LHCN-M2 (cell line): ENCODE results near the gene MDFI. TPM values are rescaled to one million over a fixed set of nuclear protein-coding genes. Genes with fewer than 3 reads are reported as not detected.

Experiments
- DNase-seq: peaks from one replicate; pipeline ENCODE4 v3.0.0-alpha.2; 2012; ENCODE audit warnings: low read depth
- total RNA-seq: library from RNA; depleted of rRNA; stranded (reverse); fragments of >200 nt; gene quantifications from 2 replicates; pipeline ENCODE4 v1.2.3, GENCODE V29; 2014

MDFI gene
- total RNA-seq, 1 experiment from 2014 or later, result 0.23 TPM

GRCh38 chr6:41687501-41688175 is 49.4 kb downstream of the MDFI start:
- DNase-seq, result no peak

GRCh38 chr6:41688256-41688965 is 50.1 kb downstream of the MDFI start:
- DNase-seq, result no peak

DNA sequence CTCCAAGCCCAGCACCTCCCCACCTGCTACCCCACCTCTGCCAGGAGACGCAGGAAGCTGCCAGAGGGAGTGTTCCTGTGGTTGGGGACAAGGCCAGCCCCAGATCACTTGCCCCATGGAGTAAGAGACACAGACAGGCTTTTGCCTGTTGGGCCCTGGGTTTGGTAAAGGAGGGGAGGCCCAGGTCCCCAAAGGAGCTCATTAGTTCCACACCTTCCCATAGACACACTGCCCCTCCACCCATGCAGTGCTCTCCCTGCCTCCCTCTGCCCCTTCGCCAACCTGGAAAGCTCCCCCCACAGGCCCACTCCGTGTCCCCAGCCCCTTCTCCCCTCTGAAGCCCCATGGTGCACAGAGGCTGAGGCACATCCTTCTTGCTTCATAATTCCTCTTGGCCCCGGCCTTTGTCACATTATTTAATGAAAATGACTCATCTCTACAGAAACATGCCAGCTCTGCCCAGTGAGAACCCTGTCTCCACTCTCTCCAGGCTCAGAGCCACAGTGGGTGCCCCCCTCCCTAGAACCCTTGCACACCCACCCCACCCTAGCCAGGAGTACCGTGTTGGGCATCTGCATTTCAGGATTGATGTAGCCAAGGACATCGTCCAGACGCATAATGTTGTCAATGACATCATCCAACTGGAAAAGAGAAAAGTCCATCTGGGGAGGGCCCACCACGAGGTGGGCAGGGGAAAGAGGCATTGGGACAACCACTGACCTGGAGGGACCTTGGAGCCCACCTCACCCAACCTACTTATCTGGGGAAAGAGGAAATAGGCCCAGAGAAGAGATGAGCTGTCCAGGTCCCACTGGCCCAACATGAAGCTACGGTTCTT is 51.1 kb downstream of the MDFI start:
- DNase-seq, result peak; percentile 20

DNA sequence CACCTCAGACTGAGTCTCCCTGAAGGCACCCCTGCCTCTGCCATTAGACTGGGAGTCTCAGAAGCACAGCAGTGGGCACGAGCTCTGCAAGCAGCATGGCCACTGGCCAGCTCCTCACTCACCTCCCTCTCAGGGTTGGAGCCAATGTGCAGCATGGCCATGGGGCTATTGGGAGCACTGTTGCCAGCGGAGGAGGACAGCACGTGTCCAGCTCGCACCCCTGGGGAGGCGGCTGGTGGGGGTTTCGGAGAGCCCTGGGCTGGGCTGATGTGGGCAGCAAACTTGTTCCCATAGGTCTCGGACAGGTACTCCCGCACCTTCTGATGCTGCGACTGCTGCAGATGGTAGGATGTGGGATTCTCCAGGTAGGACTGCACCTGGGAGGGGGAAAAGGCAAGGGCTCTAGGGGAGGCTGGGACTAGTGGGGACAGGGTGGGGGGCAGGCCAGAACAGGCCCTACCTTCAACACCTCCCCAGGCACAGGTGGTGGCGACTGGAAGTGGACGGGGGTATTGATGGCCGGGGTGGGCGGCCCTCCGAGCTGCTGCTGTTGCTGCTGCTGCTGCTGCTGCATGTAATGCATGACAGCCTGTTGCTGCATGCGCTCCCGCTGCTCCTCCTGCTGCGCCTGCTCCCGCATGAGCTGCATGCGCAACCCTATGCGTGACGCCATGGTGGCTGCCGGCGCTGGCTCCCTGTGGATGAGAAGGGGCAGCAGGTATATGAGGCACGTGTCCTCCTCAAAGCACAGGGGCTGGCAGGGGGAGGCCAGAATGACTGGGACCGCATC is 52.5 kb downstream of the MDFI start:
- DNase-seq, result no peak

DNA sequence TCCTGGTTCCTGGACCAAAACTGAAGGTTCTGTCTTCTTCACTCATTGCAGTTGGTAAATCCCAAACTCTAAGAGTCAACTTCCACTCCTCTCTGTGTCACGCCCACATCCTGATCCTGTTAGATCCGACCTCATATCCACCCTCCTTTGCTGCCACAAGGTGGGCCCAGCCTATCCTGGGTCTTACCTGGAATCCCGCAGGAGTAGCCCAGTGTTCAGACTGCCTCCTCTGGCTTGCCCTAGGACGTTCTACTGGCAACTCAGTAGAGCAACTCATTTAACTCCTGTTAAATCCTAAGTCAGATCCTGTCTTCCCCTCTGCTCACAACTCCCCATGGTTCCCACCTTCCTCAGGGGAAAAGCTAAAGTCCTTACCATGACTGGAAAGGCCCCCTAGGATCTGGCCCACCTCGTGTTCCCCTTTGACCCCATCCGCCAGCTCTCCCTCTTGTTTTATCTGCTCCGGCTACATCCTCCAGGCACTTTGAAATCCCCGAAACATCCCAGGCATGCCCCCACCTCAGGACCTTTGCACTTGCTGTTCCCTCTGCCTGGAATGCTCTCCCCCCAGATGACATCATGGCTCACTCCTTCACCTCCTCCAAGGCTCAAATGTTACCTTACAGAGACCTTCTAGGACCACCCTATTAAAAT is 53.3 kb downstream of the MDFI start:
- no peak for DNase-seq

DNA sequence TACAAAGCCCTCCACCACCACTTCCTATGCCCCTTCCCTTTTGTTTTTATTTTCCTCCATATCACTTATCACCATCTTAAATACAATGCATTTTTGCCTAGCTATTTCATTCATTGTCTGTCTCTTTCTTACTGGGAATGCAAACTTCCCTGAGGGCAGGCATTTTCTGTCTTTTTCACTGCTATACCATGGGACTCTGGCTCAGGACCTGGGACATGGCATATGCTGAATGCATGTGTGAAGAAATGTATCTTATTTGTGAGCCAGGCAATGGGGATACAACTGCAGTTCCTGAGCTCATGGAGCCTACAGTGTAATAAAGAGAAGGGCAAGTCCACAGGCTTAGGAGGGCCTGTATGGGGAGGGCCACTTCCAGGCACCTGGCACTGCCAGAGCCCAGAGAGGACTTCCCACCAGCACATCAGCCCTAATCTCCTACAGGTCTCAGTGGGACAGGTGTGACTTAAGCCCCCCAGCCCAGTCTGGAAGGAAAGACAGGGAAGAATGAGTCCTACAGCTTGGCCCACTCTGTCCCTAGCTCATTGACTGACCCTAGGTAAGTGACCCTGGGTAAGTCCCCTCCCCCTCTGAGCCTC is 53.9 kb downstream of the MDFI start:
- DNase-seq, result no peak

DNA sequence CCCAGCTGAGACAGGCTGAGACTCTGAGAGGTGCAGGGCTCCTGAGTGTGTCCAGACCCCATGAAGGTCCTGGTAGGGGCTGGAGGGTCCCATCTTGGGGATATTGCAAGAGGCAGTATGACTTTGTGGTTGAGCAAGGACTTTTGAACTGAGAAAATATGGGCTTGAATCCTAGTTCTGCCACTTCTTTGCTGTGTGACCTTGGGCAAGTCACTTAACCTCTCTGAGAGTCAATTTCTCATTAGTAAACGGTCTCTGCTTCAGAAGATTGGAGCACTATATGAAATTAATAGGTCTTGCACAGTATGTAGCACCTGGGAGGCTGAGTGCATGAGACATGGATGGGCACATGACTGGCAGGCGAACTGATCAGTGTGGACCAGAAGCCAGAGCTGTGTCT is 54.5 kb downstream of the MDFI start:
- DNase-seq, result no peak

DNA sequence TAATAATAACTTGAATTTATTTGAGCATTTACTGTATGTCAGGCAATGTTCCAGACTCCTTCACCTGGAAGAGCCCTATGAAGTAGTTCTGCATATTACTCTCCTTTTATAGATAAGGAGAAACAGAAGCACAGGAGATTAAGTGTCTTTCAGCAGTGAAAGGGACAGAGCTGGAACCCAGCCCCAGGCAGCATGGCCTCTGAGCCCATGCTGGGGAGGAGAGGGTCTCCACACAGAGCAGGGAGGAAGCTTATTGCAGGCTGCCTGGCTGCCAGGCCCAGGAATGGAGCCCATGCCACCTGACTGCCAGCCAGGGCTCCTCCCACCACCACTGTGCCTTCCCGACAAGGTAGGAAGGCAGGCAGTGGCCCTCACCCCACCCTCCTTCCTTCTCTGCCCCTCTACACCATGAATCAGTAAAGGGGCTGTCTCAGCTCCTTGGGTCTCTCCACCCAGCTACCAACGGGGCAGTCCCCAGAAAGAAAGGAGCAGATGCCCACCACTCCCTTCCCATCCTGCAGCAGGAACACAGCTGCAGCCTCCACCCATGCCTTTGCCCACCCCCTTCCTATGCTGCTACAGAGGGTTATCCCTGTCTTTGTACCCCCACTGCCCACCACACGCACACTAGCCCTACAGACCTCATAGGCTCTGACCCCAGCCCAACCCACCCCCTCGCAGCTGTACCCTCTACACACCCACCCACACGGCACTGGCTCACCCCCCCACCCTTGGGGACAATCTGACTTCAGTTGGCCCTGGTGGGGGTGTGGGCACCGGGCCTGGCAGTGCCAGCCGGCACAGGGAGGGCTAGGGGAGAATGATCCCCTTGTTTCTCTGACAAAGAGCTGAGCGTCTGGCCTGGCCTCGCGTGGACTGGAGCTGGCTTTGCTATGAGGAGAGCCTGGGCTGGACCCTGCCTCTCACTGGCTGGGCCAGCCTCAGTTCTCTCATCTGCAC is 55.3 kb downstream of the MDFI start:
- no peak for DNase-seq

DNA sequence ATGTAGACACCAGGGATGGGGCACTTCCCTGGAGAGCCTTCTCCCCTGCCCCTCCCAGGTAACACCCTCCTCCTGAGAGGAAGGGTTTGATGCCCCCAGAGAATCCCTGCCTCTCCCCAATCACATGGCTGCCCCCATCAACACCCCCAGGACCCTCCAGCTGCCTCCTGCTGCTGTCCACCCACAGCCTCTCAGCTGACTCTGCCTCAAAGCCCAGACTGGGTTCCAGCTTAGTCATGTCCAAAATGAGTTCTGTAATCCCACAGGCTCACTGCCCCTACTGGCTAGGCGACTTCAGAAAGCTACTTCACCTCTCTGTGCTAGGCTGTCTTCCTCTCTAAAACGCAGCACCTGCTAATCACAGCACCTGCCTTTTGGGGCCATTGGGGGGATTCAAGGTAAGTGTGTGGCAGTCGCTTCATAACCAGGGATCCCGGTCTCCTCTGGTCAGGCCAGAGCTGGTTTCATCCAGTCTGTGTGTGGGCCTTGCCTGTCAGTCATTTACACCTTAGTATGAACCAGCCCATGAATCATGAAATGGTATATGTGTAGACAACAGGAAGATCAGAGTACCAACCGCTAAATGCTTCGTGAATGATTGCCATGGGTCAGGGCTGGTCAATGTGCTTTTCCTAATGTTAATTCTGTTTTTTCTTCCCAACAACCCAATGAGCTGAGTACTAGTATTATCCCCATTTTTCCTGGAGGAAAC is 56.7 kb downstream of the MDFI start:
- DNase-seq, result peak; percentile 30

- DNase-seq, result no peak
Observed at GRCh38 chr6:41695825-41696224, 57.6 kb downstream of the MDFI start.

DNA sequence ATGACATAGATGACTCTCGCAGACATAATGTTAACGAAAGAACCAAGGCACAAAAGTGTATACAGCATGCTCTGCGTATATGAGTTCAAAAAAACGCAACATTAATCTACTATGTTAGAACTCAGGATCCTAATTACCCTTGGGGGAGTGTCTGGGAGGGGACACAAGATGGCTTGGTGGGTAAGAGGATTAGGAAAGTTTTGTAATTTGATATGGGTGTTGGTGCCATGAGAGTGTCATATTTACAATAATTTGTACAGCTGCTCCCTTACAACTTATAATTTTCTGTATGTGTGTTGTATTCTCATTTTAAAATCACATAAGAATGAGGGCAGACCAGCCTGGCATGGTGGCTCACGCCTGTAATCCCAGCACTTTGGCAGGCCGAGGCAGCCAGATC is 58.5 kb downstream of the MDFI start:
- DNase-seq, result no peak

GRCh38 chr6:41697861-41698781 is 59.9 kb downstream of the MDFI start:
- DNase-seq, result peak; percentile 90

DNA sequence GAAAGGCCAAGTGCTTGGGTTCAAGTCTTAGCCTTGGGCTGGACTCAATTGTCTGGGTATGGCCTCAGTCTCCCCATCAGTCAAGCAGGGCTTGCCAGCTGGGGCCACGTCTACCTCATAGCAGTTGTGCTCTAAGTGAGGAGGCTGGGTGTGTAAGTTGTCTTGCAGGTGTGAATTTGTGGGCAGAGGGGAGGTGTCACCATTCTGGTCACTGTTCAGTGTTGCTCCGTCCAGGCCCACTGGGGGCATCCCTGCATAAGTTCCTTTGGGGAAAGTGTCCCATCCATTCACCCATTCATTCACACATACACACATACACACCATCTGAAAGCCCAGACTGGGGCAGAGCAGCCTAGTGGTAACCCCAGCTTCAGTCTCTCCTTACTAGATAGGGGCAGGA is 60.8 kb downstream of the MDFI start:
- no peak for DNase-seq

DNA sequence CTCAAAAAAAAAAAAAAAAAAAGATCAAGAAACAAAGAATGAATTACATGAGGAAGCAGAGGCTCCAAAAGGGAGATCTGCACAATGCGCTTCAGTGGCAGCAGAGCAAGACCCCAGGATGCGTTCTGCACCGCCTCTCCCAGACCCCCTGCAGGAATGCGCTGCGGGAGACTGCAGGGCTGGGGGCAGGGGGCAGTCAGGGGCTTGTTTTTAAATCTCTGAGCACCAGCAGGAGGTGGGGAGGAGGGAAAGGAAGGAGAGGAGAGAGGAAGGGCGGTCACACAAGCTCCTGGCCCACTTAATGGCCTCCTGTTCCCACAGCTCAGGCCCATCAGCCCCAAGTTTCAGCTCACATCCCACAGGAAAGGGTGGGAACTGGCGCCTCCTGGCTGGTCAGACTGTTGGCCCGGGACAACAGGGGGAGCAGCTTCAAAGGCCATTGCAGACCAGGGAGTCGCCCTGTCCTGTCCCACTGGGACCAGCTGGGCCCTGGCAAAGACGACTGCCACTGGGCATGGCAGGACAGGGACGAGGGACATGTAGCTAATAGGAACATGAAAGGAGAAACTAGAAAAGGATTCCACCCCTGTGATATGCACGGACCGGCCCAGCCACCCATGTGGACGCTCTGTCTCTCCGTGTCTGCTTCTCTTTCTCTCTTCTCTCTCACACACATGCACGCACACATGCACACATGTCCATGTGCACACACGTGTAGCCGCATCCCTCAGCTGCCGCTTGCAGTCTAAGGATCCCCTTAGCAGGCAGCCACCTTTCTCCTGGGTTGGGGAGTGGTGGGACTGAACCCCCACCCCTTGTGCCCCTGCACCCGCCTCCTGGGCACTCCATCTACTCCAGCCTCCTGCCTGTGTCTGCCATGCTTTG is 62.4 kb downstream of the MDFI start:
- DNase-seq, result no peak

DNA sequence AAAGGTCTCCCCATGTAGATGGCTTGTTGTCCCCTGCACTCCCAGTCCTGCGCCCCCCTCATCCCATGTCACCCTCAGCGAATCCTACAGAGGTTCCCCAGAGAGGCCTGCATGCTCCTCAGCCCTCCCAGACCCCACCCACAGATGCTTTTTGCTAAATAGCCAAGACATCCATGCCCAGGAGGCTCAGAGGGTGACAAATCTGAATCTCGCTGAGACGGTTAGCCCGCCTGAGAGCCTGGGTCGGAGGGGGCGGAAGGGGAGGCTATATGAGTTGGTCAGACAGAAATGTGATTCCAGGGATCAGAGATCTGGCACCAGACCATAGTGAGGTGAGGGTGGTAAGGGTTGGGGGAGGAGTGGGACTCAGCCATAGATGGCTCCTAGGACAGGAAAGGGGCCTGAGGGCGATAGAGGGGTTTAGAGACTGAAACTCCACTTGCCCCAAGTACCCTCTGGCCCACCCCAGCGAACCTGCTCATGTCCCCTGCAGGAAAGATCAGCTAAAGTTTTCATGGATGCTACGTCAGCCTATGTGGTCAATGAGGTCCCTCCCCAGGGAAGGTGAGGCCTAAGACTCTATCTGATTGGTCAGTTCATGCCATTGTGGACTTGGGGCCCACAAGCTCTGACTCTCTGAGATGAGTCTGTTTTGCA is 63.9 kb downstream of the MDFI start:
- no peak for DNase-seq
